ENCODE measurements around the gene LMF1.
"Not testable (repeated sequence)": the region's sequence is repeated elsewhere in the genome, so short reads cannot be mapped to it uniquely, and the experiment has no call there.

LMF1 gene

GRCh38 chr16:869823-870641 is 100.8 kb downstream of the LMF1 start:
- DNase-seq (ENCODE audit: low spot score), result no peak

- no peak for DNase-seq (ENCODE audit: low spot score)
Observed at GRCh38 chr16:868846-869822, 101.7 kb downstream of the LMF1 start.

- no peak for DNase-seq (ENCODE audit: low spot score)
Observed at GRCh38 chr16:868386-868755, 102.4 kb downstream of the LMF1 start.

GRCh38 chr16:867421-868385 is 103.1 kb downstream of the LMF1 start:
- no peak for DNase-seq (ENCODE audit: low spot score)

- DNase-seq (ENCODE audit: low spot score), result no peak
Observed at GRCh38 chr16:866252-866896, 104.4 kb downstream of the LMF1 start.

GRCh38 chr16:865026-865425 is 105.8 kb downstream of the LMF1 start:
- DNase-seq (ENCODE audit: low spot score), result no peak

- DNase-seq (ENCODE audit: low spot score), result no peak
Observed at GRCh38 chr16:861446-861845, 109.3 kb downstream of the LMF1 start.

- no peak for DNase-seq (ENCODE audit: low spot score)
Observed at GRCh38 chr16:860891-861290, 109.9 kb downstream of the LMF1 start.

GRCh38 chr16:858971-859370 is 111.8 kb downstream of the LMF1 start:
- not testable (repeated sequence) for DNase-seq (ENCODE audit: low spot score)

- DNase-seq (ENCODE audit: low spot score), result not testable (repeated sequence)
Observed at GRCh38 chr16:858441-858840, 112.3 kb downstream of the LMF1 start.

- no peak for DNase-seq (ENCODE audit: low spot score)
Observed at GRCh38 chr16:856811-857210, 114.0 kb downstream of the LMF1 start.

- DNase-seq (ENCODE audit: low spot score), result no peak
Observed at GRCh38 chr16:856101-856500, 114.7 kb downstream of the LMF1 start.

- DNase-seq (ENCODE audit: low spot score), result no peak
Observed at GRCh38 chr16:855471-855870, 115.3 kb downstream of the LMF1 start.

- no peak for DNase-seq (ENCODE audit: low spot score)
Observed at GRCh38 chr16:854808-855410, 115.9 kb downstream of the LMF1 start.

GRCh38 chr16:853981-854807 is 116.6 kb downstream of the LMF1 start:
- DNase-seq (ENCODE audit: low spot score), result no peak

- DNase-seq (ENCODE audit: low spot score), result no peak
Observed at GRCh38 chr16:853306-853705, 117.5 kb downstream of the LMF1 start.

GRCh38 chr16:852451-853185 is 118.2 kb downstream of the LMF1 start:
- DNase-seq (ENCODE audit: low spot score), result no peak

GRCh38 chr16:851871-852270 is 118.9 kb downstream of the LMF1 start:
- DNase-seq (ENCODE audit: low spot score), result no peak

GRCh38 chr16:851209-851810 is 119.5 kb downstream of the LMF1 start:
- no peak for DNase-seq (ENCODE audit: low spot score)

Data from RKO (cell line).